Astrocyte of the spinal cord (primary cell): Measurements from ENCODE around the gene GRM4.

Source experiments
- DNase-seq: peaks from one replicate; pipeline ENCODE4 v3.0.0; 2011; ENCODE audit warnings: low read depth, low spot score
- H3K4me3 ChIP-seq: 2 replicates; pipeline ENCODE4 v1.5.1; 2011; ENCODE audit warnings: low read depth, mild to moderate bottlenecking, low read length, moderate library complexity
- in situ Hi-C: cut with HindIII; loops from 2 replicates; pipeline ENCODE4 v1.10.0; 2017; ENCODE audit warnings: low sequenced_read_pairs
- TF ChIP-seq, protein P1 (sequence below): IDR thresholded peaks from 2 replicates; pipeline ENCODE4 v1.5.1; 2012; ENCODE audit warnings: low read depth, mild to moderate bottlenecking, low read length, inconsistent platforms

Gene GRM4

DNA sequence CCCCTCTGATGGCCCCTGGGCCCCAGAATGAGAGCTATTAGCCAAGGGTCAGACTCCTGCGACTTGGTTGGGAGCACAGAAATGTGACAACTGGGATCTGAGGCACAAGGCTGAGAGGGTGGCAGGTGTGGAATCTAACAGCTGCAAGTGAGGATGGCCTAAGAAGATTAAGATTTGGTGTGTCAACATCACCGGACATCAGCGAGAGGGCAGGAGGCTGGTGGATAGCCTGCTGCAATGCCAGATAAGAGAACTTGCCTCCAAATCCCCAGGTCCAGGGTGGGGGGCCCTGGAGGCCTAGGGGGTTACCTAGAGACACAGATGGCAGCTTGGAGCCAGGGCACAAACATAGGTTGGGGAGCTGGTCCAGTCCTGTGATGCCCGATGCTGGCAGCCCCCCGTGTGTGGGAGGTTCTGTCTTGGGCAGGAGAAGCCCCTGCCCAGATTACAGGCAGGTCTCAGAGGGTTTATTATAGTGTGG, 155.8 kb downstream of the GRM4 start:
- in situ Hi-C loops = no loop called here
- H3K4me3 ChIP-seq = no peak overlapping the region
- no peak for DNase-seq
- TF ChIP-seq, protein P1, sequence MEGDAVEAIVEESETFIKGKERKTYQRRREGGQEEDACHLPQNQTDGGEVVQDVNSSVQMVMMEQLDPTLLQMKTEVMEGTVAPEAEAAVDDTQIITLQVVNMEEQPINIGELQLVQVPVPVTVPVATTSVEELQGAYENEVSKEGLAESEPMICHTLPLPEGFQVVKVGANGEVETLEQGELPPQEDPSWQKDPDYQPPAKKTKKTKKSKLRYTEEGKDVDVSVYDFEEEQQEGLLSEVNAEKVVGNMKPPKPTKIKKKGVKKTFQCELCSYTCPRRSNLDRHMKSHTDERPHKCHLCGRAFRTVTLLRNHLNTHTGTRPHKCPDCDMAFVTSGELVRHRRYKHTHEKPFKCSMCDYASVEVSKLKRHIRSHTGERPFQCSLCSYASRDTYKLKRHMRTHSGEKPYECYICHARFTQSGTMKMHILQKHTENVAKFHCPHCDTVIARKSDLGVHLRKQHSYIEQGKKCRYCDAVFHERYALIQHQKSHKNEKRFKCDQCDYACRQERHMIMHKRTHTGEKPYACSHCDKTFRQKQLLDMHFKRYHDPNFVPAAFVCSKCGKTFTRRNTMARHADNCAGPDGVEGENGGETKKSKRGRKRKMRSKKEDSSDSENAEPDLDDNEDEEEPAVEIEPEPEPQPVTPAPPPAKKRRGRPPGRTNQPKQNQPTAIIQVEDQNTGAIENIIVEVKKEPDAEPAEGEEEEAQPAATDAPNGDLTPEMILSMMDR = no peak

DNA sequence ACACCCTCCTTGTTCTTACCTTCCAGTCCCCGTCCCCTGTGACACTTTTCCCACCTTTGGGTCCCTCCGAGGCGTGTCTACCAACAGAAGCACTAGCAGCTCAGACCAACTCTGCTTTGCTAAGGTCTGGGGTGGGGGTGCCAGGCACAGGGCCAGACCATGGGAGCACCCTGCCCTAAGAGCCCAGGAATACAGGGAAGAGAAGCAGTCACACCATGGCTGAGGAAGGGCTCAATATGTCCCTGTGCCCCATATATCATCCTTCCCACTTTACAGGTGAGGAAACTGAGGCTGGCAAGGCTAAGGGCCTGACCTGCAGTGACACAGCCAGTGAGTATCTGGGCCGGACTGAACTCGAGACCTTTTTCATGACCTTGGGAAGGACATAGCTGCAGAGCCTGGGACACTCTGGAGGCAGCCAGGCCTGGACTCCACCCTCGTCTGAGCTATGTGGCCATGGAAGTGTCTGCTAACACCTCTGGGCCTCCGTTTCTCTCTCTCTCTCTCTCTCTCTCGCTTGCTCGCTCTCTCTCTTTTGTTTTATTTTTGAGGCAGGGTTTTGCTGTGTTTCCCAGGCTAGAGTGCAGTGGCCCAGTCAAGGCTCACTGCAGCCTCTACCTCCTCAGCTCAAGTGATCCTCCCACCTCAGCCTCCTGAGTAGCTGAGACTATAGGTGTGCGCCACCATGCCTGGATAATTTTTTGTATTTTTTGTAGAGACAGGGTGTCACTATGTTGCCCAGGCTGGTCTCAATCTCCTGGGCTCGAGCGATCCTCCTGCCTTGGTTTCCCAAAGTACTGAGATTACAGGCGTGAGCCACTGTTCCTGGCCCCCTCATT, 156.7 kb downstream of the GRM4 start:
- in situ Hi-C loops = no loop called here
- TF ChIP-seq, protein P1 = no peak
- no peak for DNase-seq
- H3K4me3 ChIP-seq = no peak overlapping the region

DNA sequence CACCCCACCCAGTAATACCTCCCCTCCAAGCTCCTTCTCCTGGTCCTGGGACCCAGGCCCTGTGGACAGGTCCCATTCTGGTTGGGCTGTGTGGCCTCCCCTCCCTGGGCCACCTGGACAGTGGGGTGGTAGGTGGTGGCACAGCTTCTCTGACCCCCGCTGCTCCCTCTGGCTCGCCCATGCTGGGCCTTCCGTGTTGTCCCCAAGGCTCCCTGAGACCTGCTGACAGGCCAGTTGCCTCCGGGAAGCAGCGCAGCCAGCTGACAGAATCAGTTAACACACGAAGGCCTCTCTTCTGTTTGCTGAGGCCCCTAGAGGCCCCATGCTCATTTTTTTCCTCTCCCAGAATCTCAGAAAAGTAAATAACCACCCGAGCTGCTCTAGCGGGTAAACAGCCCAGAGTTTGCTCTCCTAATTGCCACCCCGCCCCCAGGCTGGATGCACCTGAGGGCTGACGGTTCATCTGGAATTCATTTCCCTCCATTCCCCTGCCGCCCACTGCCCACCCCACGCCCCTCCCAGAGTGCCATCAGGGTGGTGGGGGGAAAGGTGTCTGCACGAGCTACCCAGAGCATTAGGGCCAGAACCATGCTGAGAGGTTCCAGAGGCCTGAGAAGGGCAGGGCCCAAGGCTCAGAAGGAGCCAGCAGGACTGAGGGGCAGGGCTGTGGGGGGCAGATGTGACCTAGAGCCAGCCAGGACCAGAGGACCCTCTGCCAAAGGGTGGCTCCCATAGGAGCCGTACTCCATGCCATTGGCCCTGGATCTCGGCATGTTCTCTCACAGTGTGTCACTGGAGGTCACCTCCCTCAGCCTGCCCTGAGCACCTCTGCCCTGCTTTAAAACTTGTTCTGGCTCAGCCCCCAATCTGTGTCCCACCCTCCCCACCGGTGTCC, 157.5 kb downstream of the GRM4 start:
- DNase-seq = no peak
- H3K4me3 ChIP-seq = no peak overlapping the region
- in situ Hi-C loops = no loop called here
- TF ChIP-seq, protein P1 = no peak

DNA sequence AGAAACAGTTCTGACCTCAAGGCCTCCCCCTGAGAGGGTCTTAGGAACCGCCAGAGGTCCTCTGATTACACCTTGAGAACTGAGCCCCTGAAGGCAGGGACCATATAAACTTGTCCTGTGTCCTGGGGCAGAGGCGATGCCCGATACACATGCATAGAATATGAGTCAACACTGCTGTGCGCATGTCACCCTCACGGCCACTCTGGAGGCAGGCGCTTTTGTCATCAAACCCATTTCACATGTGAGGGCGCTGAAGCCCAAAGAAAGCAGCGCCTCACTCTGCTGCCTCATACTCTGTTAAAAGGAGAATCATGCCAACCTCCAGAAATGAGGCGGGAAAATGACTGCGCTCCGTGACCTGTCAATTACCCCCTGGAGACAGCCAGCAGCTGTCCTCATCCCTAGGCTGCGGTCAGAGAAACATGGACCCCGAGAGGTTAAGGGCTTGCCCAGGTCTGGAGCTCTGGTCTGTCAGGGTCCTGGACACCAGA, 158.3 kb downstream of the GRM4 start:
- in situ Hi-C loops = no loop called here
- DNase-seq = no peak
- TF ChIP-seq, protein P1 = no peak
- H3K4me3 ChIP-seq = no peak overlapping the region

DNA sequence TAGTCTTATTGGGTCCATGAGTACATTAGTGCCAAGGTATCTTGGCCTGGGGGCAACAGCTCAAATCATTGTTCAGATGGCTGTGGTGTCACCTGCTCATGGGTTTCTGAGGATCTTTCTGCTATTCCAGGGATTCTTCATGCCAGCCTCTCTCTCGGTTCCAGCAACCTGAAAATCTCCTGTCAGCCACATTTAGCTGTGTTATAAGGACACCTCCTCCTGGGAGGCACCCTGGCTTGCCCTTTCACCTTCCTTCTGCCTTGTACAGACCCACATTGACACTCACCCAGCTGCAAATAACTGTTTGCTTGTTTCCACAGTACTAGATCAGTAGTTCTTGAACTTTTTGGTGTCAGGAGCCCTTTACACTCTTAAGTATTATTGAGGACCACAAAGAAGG, 159.9 kb downstream of the GRM4 start:
- DNase-seq = no peak
- in situ Hi-C loops = no loop called here
- H3K4me3 ChIP-seq = no peak overlapping the region
- TF ChIP-seq, protein P1 = no peak

DNA sequence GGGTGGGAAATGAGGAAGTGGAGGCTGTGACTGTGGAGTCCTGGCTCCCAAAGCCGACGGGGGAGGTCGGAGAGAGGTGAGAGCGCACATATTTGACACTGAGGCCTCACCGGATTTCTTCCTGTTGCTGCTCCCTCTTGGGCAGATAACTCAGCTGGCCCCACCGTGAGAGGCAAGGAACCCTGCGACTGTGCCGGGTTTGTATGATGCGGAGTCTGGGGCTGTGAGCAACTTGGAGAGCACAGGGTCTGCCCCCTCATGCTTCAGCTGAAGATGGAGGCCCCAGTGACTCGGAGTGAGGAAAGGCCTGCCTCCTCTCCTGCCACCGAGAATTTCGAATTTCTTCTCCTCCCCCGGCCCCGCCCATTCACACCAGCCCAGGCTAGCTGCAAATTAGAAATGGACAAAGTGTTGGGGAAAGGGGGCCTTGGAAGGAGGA, 160.6 kb downstream of the GRM4 start:
- DNase-seq = no peak
- in situ Hi-C loops = no loop called here
- TF ChIP-seq, protein P1 = no peak

More for the DNA sequence above, 160.6 kb downstream of the GRM4 start:
- H3K4me3 ChIP-seq = no peak overlapping the region
